HS-27A (cell line): ENCODE data around the gene EPC2.
A peak's percentile ranks its signal among the peaks of the same experiment; 100 is the strongest.

Experiments used
- DNase-seq: peaks from one replicate; pipeline ENCODE4 v3.0.0-alpha.2; 2012; ENCODE audit warnings: low read depth, missing footprints

Gene EPC2

GRCh38 chr2:148810081-148810480 is 165.5 kb downstream of the EPC2 start:
- no peak for DNase-seq

- DNase-seq: no peak
Measured at GRCh38 chr2:148812306-148812705, 167.8 kb downstream of the EPC2 start.

GRCh38 chr2:148813603-148814065 is 169.1 kb downstream of the EPC2 start:
- no peak for DNase-seq

GRCh38 chr2:148814143-148814859 is 169.8 kb downstream of the EPC2 start:
- peak; percentile 23 for DNase-seq

GRCh38 chr2:148814860-148815419 is 170.4 kb downstream of the EPC2 start:
- DNase-seq: peak; percentile 3

GRCh38 chr2:148816176-148816575 is 171.6 kb downstream of the EPC2 start:
- no peak for DNase-seq

- DNase-seq: no peak
Measured at GRCh38 chr2:148817210-148817708, 172.7 kb downstream of the EPC2 start.

GRCh38 chr2:148819019-148819585 is 174.6 kb downstream of the EPC2 start:
- DNase-seq: no peak

GRCh38 chr2:148824190-148824589 is 179.6 kb downstream of the EPC2 start:
- no peak for DNase-seq

GRCh38 chr2:148826791-148827190 is 182.2 kb downstream of the EPC2 start:
- no peak for DNase-seq

- no peak for DNase-seq
Measured at GRCh38 chr2:148828941-148829340, 184.4 kb downstream of the EPC2 start.

GRCh38 chr2:148829618-148830017 is 185.1 kb downstream of the EPC2 start:
- no peak for DNase-seq

GRCh38 chr2:148832637-148833036 is 188.1 kb downstream of the EPC2 start:
- DNase-seq: no peak
